ENCODE results near the gene DCTN1. TPM values are rescaled to one million over a fixed set of nuclear protein-coding genes. Genes with fewer than 3 reads are reported as not detected.

Gene DCTN1
- total RNA-seq, 2 donors from 2014 or later = 159 to 213 TPM

- Histone ChIP-seq H3K4me3 (ENCODE audit: low read length) (no peak overlapping the region), H3K27ac (ENCODE audit: low read depth, low read length) (no peak overlapping the region), H3K9me3 (ENCODE audit: control insufficient read depth, low read length) (no peaks in the 10 kb centered on the region), H3K4me1 (ENCODE audit: control insufficient read depth, insufficient read depth, low read length) (peaks cover 13% of the 10 kb centered on the region), H3K9ac (ENCODE audit: extremely low read depth, low read length, poor library complexity, severe bottlenecking) (no peak overlapping the region), H3K27me3 (ENCODE audit: control insufficient read depth, insufficient read depth, low read length, poor library complexity, severe bottlenecking) (no peaks in the 10 kb centered on the region), H3K36me3 (ENCODE audit: control insufficient read depth, insufficient read depth, low read length) (peaks cover 79% of the 10 kb centered on the region)
- H3K36me3 Mint-ChIP-seq (ENCODE audit: low read depth) = peaks cover 53% of the 10 kb centered on the region
- WGBS, 2 experiments (ENCODE audit: insufficient coverage in 1 of 2, insufficient read length in 1 of 2) = 90 to 97% methylated on average over 4 to 6 of the region's 6 CpGs
- peak overlapping the region; percentile 38 for H3K27ac Mint-ChIP-seq
- no peak for TF ChIP-seq CTCF (conservative IDR thresholded peaks at IDR 0.05)
- no peaks in the 10 kb centered on the region for H3K9me3 Mint-ChIP-seq
- no peak for DNase-seq
- no peak overlapping the region for H3K4me3 Mint-ChIP-seq
- peaks cover 21% of the 10 kb centered on the region for H3K4me1 Mint-ChIP-seq
- no peaks in the 10 kb centered on the region for H3K27me3 Mint-ChIP-seq (ENCODE audit: insufficient read depth)
Measured at GRCh38 chr2:74372674-74373073, 7.4 kb downstream of the DCTN1 start.

GRCh38 chr2:74371421-74371820 is 8.7 kb downstream of the DCTN1 start:
- TF ChIP-seq CTCF (conservative IDR thresholded peaks at IDR 0.05) = no peak
- Mint-ChIP-seq H3K27ac (peak overlapping the region; percentile 10), H3K4me1 (peaks cover 21% of the 10 kb centered on the region), H3K36me3 (ENCODE audit: low read depth) (peaks cover 58% of the 10 kb centered on the region), H3K4me3 (no peak overlapping the region), H3K27me3 (ENCODE audit: insufficient read depth) (no peaks in the 10 kb centered on the region), H3K9me3 (no peaks in the 10 kb centered on the region)
- no peaks in the 10 kb centered on the region for H3K9me3 ChIP-seq (ENCODE audit: control insufficient read depth, low read length)
- no peaks in the 10 kb centered on the region for H3K27me3 ChIP-seq (ENCODE audit: control insufficient read depth, insufficient read depth, low read length, poor library complexity, severe bottlenecking)
- H3K36me3 ChIP-seq (ENCODE audit: control insufficient read depth, insufficient read depth, low read length) = peaks cover 81% of the 10 kb centered on the region
- no peak overlapping the region for H3K4me3 ChIP-seq (ENCODE audit: low read length)
- H3K9ac ChIP-seq (ENCODE audit: extremely low read depth, low read length, poor library complexity, severe bottlenecking) = no peak overlapping the region
- H3K4me1 ChIP-seq (ENCODE audit: control insufficient read depth, insufficient read depth, low read length) = peaks cover 13% of the 10 kb centered on the region
- 90 to 94% methylated on average over 5 to 9 of the region's 9 CpGs for WGBS, 2 experiments (ENCODE audit: insufficient coverage in 1 of 2, insufficient read length in 1 of 2)
- no peak for DNase-seq
- no peak overlapping the region for H3K27ac ChIP-seq (ENCODE audit: low read depth, low read length)

GRCh38 chr2:74369976-74370375 is 10.1 kb downstream of the DCTN1 start:
- WGBS, 2 experiments (ENCODE audit: insufficient coverage in 1 of 2, insufficient read length in 1 of 2) = 93 to 100% methylated on average over 2 to 7 of the region's 7 CpGs
- H3K36me3 ChIP-seq (ENCODE audit: control insufficient read depth, insufficient read depth, low read length) = peaks cover 82% of the 10 kb centered on the region
- peaks cover 13% of the 10 kb centered on the region for H3K4me1 ChIP-seq (ENCODE audit: control insufficient read depth, insufficient read depth, low read length)
- H3K9me3 Mint-ChIP-seq = no peaks in the 10 kb centered on the region
- TF ChIP-seq CTCF (conservative IDR thresholded peaks at IDR 0.05) = no peak
- H3K9me3 ChIP-seq (ENCODE audit: control insufficient read depth, low read length) = no peaks in the 10 kb centered on the region
- peaks cover 63% of the 10 kb centered on the region for H3K36me3 Mint-ChIP-seq (ENCODE audit: low read depth)
- H3K4me1 Mint-ChIP-seq = peaks cover 19% of the 10 kb centered on the region
- no peak for DNase-seq
- H3K27me3 Mint-ChIP-seq (ENCODE audit: insufficient read depth) = no peaks in the 10 kb centered on the region
- H3K27me3 ChIP-seq (ENCODE audit: control insufficient read depth, insufficient read depth, low read length, poor library complexity, severe bottlenecking) = no peaks in the 10 kb centered on the region
- no peak overlapping the region for H3K27ac ChIP-seq (ENCODE audit: low read depth, low read length)
- no peak overlapping the region for H3K27ac Mint-ChIP-seq
- no peak overlapping the region for H3K9ac ChIP-seq (ENCODE audit: extremely low read depth, low read length, poor library complexity, severe bottlenecking)
- no peak overlapping the region for H3K4me3 ChIP-seq (ENCODE audit: low read length)
- no peak overlapping the region for H3K4me3 Mint-ChIP-seq
